ENCODE results near the gene NOL4L.
"Not testable (repeated sequence)": the region's sequence is repeated elsewhere in the genome, so short reads cannot be mapped to it uniquely, and the experiment has no call there.

DNA sequence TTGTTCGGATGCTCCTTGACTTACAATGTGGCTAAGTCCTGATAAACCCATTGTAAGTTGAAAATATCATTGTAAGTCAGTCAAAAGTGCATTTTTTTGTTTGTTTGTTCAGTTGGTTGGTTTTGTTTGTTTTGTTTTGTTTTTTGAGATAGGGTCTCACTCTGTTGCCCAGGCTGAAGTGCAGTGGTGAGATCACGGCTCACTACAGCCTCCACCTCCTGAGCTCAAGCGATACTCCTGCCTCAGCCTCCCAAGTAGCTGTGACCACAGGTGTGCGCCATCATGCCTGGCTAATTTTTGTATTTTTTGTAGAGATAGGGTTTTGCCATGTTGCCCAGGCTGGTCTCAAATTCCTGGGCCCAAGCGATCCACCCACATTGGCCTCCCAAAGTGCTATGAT lies 9.5 kb upstream of the NOL4L start:
- TF ChIP-seq, protein P1, sequence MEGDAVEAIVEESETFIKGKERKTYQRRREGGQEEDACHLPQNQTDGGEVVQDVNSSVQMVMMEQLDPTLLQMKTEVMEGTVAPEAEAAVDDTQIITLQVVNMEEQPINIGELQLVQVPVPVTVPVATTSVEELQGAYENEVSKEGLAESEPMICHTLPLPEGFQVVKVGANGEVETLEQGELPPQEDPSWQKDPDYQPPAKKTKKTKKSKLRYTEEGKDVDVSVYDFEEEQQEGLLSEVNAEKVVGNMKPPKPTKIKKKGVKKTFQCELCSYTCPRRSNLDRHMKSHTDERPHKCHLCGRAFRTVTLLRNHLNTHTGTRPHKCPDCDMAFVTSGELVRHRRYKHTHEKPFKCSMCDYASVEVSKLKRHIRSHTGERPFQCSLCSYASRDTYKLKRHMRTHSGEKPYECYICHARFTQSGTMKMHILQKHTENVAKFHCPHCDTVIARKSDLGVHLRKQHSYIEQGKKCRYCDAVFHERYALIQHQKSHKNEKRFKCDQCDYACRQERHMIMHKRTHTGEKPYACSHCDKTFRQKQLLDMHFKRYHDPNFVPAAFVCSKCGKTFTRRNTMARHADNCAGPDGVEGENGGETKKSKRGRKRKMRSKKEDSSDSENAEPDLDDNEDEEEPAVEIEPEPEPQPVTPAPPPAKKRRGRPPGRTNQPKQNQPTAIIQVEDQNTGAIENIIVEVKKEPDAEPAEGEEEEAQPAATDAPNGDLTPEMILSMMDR (IDR thresholded peaks at IDR 0.05): not testable (repeated sequence)
- TF ChIP-seq EZH2 (IDR thresholded peaks at IDR 0.05): not testable (repeated sequence)

Data from neural progenitor cell (in vitro differentiated cells).